Myocyte (in vitro differentiated cells): Measurements from ENCODE around the gene YRDC. TPM values are rescaled to one million over a fixed set of nuclear protein-coding genes. Genes with fewer than 3 reads are reported as not detected.

Source experiments
- DNase-seq: peaks from one replicate; pipeline ENCODE4 v3.0.0-alpha.2; 2012; ENCODE audit warnings: low read depth
- polyA plus RNA-seq: library from polyadenylated mRNA; unstranded; fragments of >200 nt; gene quantifications from one replicate; pipeline ENCODE4 v1.2.1, GENCODE V29; 2012; ENCODE audit warnings: missing spikeins
- total RNA-seq: library from RNA; depleted of rRNA; stranded (reverse); fragments of >200 nt; gene quantifications from 2 replicates; pipeline ENCODE4 v1.2.3, GENCODE V29; 2014

YRDC gene
- total RNA-seq, result 12.3 and 15.3 TPM in 2 replicates
- 14.0 TPM for polyA plus RNA-seq

GRCh38 chr1:37807555-37808368 lies at the start of gene YRDC, which contains the start of gene C1orf122:
YRDC (minus strand) TSS chr1:37808208; CDS start chr1:37808180, 28 bp downstream.
C1orf122 (plus strand) TSS chr1:37807790; CDS start chr1:37808405, 615 bp downstream.
- peak; percentile 96 for DNase-seq

GRCh38 chr1:37854406-37854805 lies 46.4 kb upstream of the YRDC start:
- no peak for DNase-seq

- no peak for DNase-seq
Measured at GRCh38 chr1:37853157-37853556, 45.1 kb upstream of the YRDC start.

- DNase-seq, result no peak
Measured at GRCh38 chr1:37851782-37852210, 43.8 kb upstream of the YRDC start.

GRCh38 chr1:37851262-37851661 lies 43.3 kb upstream of the YRDC start:
- DNase-seq, result no peak

- DNase-seq, result no peak
Measured at GRCh38 chr1:37850352-37850955, 42.4 kb upstream of the YRDC start.

GRCh38 chr1:37849480-37849879 lies 41.5 kb upstream of the YRDC start:
- no peak for DNase-seq

GRCh38 chr1:37846647-37847339 lies 38.8 kb upstream of the YRDC start:
- no peak for DNase-seq

- no peak for DNase-seq
Measured at GRCh38 chr1:37845786-37846185, 37.8 kb upstream of the YRDC start.

- no peak for DNase-seq
Measured at GRCh38 chr1:37845049-37845646, 37.1 kb upstream of the YRDC start.

- DNase-seq, result no peak
Measured at GRCh38 chr1:37844536-37844935, 36.5 kb upstream of the YRDC start.

- DNase-seq, result no peak
Measured at GRCh38 chr1:37841652-37842051, 33.6 kb upstream of the YRDC start.

GRCh38 chr1:37840711-37841110 lies 32.7 kb upstream of the YRDC start:
- DNase-seq, result no peak

GRCh38 chr1:37839676-37840075 lies 31.7 kb upstream of the YRDC start:
- DNase-seq, result no peak

GRCh38 chr1:37836788-37837187 lies 28.8 kb upstream of the YRDC start:
- no peak for DNase-seq

GRCh38 chr1:37831809-37832208 lies 23.8 kb upstream of the YRDC start:
- no peak for DNase-seq

- no peak for DNase-seq
Measured at GRCh38 chr1:37831109-37831508, 23.1 kb upstream of the YRDC start.

- no peak for DNase-seq
Measured at GRCh38 chr1:37828410-37829074, 20.5 kb upstream of the YRDC start.

GRCh38 chr1:37825506-37825905 lies 17.5 kb upstream of the YRDC start:
- DNase-seq, result no peak

GRCh38 chr1:37824001-37824400 lies 16.0 kb upstream of the YRDC start:
- no peak for DNase-seq
